ENCODE measurements around the gene ANP32A.
"Not testable (repeated sequence)": the region's sequence is repeated elsewhere in the genome, so short reads cannot be mapped to it uniquely, and the experiment has no call there.

Gene ANP32A

GRCh38 chr15:68781766-68782588 is 38.7 kb downstream of the ANP32A start:
- peak; percentile 42 for DNase-seq (ENCODE audit: low spot score)

GRCh38 chr15:68781217-68781616 is 39.5 kb downstream of the ANP32A start:
- DNase-seq (ENCODE audit: low spot score): no peak

- no peak for DNase-seq (ENCODE audit: low spot score)
Measured at GRCh38 chr15:68778876-68779275, 41.8 kb downstream of the ANP32A start.

- DNase-seq (ENCODE audit: low spot score): no peak
Measured at GRCh38 chr15:68776477-68777270, 44.0 kb downstream of the ANP32A start.

GRCh38 chr15:68775671-68776476 is 44.8 kb downstream of the ANP32A start:
- DNase-seq (ENCODE audit: low spot score): no peak

- no peak for DNase-seq (ENCODE audit: low spot score)
Measured at GRCh38 chr15:68775236-68775577, 45.5 kb downstream of the ANP32A start.

- DNase-seq (ENCODE audit: low spot score): no peak
Measured at GRCh38 chr15:68774521-68775235, 46.0 kb downstream of the ANP32A start.

GRCh38 chr15:68774120-68774519 is 46.6 kb downstream of the ANP32A start:
- DNase-seq (ENCODE audit: low spot score): no peak

GRCh38 chr15:68773036-68773435 is 47.7 kb downstream of the ANP32A start:
- DNase-seq (ENCODE audit: low spot score): no peak

- DNase-seq (ENCODE audit: low spot score): no peak
Measured at GRCh38 chr15:68770216-68770615, 50.5 kb downstream of the ANP32A start.

- DNase-seq (ENCODE audit: low spot score): no peak
Measured at GRCh38 chr15:68769702-68770101, 51.0 kb downstream of the ANP32A start.

- DNase-seq (ENCODE audit: low spot score): no peak
Measured at GRCh38 chr15:68768321-68768720, 52.4 kb downstream of the ANP32A start.

- no peak for DNase-seq (ENCODE audit: low spot score)
Measured at GRCh38 chr15:68767833-68768232, 52.9 kb downstream of the ANP32A start.

- DNase-seq (ENCODE audit: low spot score): no peak
Measured at GRCh38 chr15:68765602-68766368, 54.9 kb downstream of the ANP32A start.

- DNase-seq (ENCODE audit: low spot score): no peak
Measured at GRCh38 chr15:68764090-68764489, 56.6 kb downstream of the ANP32A start.

GRCh38 chr15:68763063-68763462 is 57.6 kb downstream of the ANP32A start:
- no peak for DNase-seq (ENCODE audit: low spot score)

GRCh38 chr15:68759982-68760579 is 60.6 kb downstream of the ANP32A start:
- DNase-seq (ENCODE audit: low spot score): not testable (repeated sequence)

GRCh38 chr15:68755731-68756130 is 65.0 kb downstream of the ANP32A start:
- no peak for DNase-seq (ENCODE audit: low spot score)

GRCh38 chr15:68751622-68752021 is 69.1 kb downstream of the ANP32A start:
- no peak for DNase-seq (ENCODE audit: low spot score)

- no peak for DNase-seq (ENCODE audit: low spot score)
Measured at GRCh38 chr15:68749793-68750192, 70.9 kb downstream of the ANP32A start.

- no peak for DNase-seq (ENCODE audit: low spot score)
Measured at GRCh38 chr15:68749365-68749764, 71.3 kb downstream of the ANP32A start.

All from cerebellar cortex (tissue), 1 donor.